Heart left ventricle (tissue), 16 donors: ENCODE data around the gene TBPL2. TPM values are rescaled to one million over a fixed set of nuclear protein-coding genes. Genes with fewer than 3 reads are reported as not detected.

Source experiments
- ATAC-seq, 4 donors: fragments of 200-7000 bp; cut with Tn5 transposase; one replicate each; pipeline ENCODE4 v1.9.1; 2020 to 2022; ENCODE audit warnings: moderate library complexity in 4 of 4, mild to moderate bottlenecking in 3 of 4, moderate number of reproducible peaks in 1 of 4
- DNase-seq, 5 donors: peaks; one replicate each; pipeline ENCODE4 v3.0.0-alpha.2; 2020
- H3K27ac ChIP-seq, 12 donors: fragments of 200-600 bp; sonication (generic) in 4 of 12; one replicate each; pipeline versions ENCODE4 v1.5.0 to v1.8.0; 2016 to 2022; ENCODE audit warnings: mild to moderate bottlenecking in 2 of 12
- H3K27me3 ChIP-seq, 9 donors: fragments of 200-600 bp; sonication (generic) in 2 of 9; one replicate each; pipeline versions ENCODE4 v1.5.1 to v1.8.0; 2016 to 2022; ENCODE audit warnings: mild to moderate bottlenecking in 3 of 9
- H3K36me3 ChIP-seq, 9 donors: fragments of 200-600 bp; sonication (generic) in 2 of 9; one replicate each; pipeline versions ENCODE4 v1.5.0 to v1.8.0; 2018 to 2022; ENCODE audit warnings: mild to moderate bottlenecking in 2 of 9
- H3K4me1 ChIP-seq, 12 donors: fragments of 200-600 bp; sonication (generic) in 4 of 12; one replicate each; pipeline versions ENCODE4 v1.5.0 to v1.8.0; 2016 to 2022; ENCODE audit warnings: mild to moderate bottlenecking in 3 of 12
- H3K4me3 ChIP-seq, 12 donors: fragments of 200-600 bp; sonication (generic) in 4 of 12; one replicate each; pipeline versions ENCODE4 v1.5.0 to v1.8.0; 2017 to 2022; ENCODE audit warnings: mild to moderate bottlenecking in 9 of 12, moderate library complexity in 4 of 12
- H3K9me3 ChIP-seq, 12 donors: fragments of 200-600 bp; sonication (generic) in 4 of 12; one replicate each; pipeline versions ENCODE4 v1.5.0 to v1.8.0; 2016 to 2022; ENCODE audit warnings: mild to moderate bottlenecking in 1 of 12
- POLR2A ChIP-seq, 2 donors: fragments of 450-650 bp; IDR thresholded peaks; one replicate each; pipeline ENCODE4 v1.6.1; 2017; ENCODE audit warnings: antibody characterized with exemption in 2 of 2, mild to moderate bottlenecking in 2 of 2, moderate library complexity in 2 of 2
- WGBS, 4 donors: extraction: QIAGEN DNeasy Blood & Tissue Kit in 2 of 4; methylation state at CpG; one replicate each; pipeline versions ENCODE4 v1.1.5 to v1.1.7; 2013 to 2018; 5-methylcytosine and 5-hydroxymethylcytosine counted together
- intact Hi-C, 10 donors: fragments of 100-400 bp; cut with DNase I; formaldehyde crosslinking; loops; one replicate each; pipeline versions ENCODE4 v1.11.1 to v1.14.2; 2022
- polyA plus RNA-seq, 2 donors: library from polyadenylated mRNA; stranded (reverse); fragments of 200-250 nt; gene quantifications; one replicate each; pipeline ENCODE4 v1.2.3, GENCODE V29; 2013
- total RNA-seq, 9 donors: library from RNA; depleted of rRNA in 2 of 9; stranded (reverse); fragments of >200 nt in 2 of 9; fragmentation: NEBNext Ultra II Directional in 3 of 9; extraction: Animal tissue kit (Norgen Biotek cat#: 25700) in 3 of 9; gene quantifications; one replicate each; pipeline versions ENCODE4 v1.1.0 to v1.2.4, GENCODE V29; 2016 to 2023
- TF ChIP-seq, protein P1 (sequence below), 12 donors: fragments of 200-600 bp; sonication (generic) in 4 of 12; IDR thresholded peaks; one replicate each; pipeline versions ENCODE4 v1.5.0 to v1.8.0; 2018 to 2022; ENCODE audit warnings: antibody characterized with exemption in 12 of 12, mild to moderate bottlenecking in 5 of 12
- donor health status: ischemic (EF 13 %, LVEDD 7.1; RV severe dilation, severe dysfunction).
- donor health status: healthy with polysubstance abuse.
- donor health status: DM: no; HTN: yes; CAD: no.
- donor health status: DM: no; HTN: no; CAD: no.
- donor health status: ischemic (EF 25% LVEDD 6.9; RV normal size, moderate dysfunction).
- donor health status: ischemic (EF 25% LVEDD 5.7; RV mildly dilated, moderate dysfunction).
- donor health status: healthy.
- donor health status: DM: yes; HTN: yes; CAD: no.
- donor health status: ischemic (EF 35%, LVEDD 5.7; RV mildly dilated, moderate dysfunction).
- donor health status: nonischemic (EF 11% LVEDD 7.7; RV severe dilation, severe dysfunction).
- donor health status: DM: yes; HTN: yes; CAD: no.
- donor health status: PGD.
- donor health status: ischemic (EF 29% LVEDD 5.4; RV normal size, mild dysfunction).
- donor health status: nonischemic (EF 23%, LVEDD 6.1; RV moderate dilation, normal function).

The TBPL2 gene
- total and polyA plus RNA-seq, 11 donors = not detected

DNA sequence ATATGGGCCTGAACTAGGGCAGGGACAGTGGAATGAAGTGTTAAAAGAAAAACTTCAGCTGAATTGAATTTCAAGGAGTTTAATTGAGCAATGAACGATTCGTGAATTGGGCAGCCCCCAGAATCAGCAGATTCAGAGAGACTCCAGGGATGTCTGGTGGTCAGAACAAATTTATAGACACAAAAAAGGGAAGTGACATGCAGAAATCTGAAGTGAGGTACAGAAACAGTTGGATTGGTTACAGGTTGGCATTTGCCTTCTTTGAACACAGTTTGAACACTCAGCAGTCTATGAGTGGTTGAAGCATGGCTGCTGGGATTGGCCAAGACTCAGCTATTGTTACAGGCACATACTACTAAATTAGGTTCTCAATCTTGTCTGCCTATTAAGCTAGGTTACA lies 9.7 kb upstream of the TBPL2 start:
- H3K36me3 ChIP-seq = no peaks in the 10 kb centered on the region
- whole genome bisulfite sequencing, 4 donors = 61 to 90% (median 77%) methylated on average over 2 of the region's 2 CpGs
- no peak overlapping the region for H3K4me3 ChIP-seq
- H3K9me3 ChIP-seq = no peaks in the 10 kb centered on the region
- no peaks in the 10 kb centered on the region for H3K27me3 ChIP-seq
- ATAC-seq (no peak), DNase-seq (no peak)
- intact Hi-C loops = loop anchor here in 1 of 10 donors (5.0 kb wide), 1 partner anchor 97 kb away; no protein-coding TSS in a partner anchor
- peaks cover 0 to 43% (median 16%) of the 10 kb centered on the region in 12 donors for H3K4me1 ChIP-seq
- no peak overlapping the region for H3K27ac ChIP-seq
- no peak for TF ChIP-seq POLR2A (IDR thresholded peaks at IDR 0.05)
- TF ChIP-seq, protein P1, sequence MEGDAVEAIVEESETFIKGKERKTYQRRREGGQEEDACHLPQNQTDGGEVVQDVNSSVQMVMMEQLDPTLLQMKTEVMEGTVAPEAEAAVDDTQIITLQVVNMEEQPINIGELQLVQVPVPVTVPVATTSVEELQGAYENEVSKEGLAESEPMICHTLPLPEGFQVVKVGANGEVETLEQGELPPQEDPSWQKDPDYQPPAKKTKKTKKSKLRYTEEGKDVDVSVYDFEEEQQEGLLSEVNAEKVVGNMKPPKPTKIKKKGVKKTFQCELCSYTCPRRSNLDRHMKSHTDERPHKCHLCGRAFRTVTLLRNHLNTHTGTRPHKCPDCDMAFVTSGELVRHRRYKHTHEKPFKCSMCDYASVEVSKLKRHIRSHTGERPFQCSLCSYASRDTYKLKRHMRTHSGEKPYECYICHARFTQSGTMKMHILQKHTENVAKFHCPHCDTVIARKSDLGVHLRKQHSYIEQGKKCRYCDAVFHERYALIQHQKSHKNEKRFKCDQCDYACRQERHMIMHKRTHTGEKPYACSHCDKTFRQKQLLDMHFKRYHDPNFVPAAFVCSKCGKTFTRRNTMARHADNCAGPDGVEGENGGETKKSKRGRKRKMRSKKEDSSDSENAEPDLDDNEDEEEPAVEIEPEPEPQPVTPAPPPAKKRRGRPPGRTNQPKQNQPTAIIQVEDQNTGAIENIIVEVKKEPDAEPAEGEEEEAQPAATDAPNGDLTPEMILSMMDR (IDR thresholded peaks at IDR 0.05) = no peak

DNA sequence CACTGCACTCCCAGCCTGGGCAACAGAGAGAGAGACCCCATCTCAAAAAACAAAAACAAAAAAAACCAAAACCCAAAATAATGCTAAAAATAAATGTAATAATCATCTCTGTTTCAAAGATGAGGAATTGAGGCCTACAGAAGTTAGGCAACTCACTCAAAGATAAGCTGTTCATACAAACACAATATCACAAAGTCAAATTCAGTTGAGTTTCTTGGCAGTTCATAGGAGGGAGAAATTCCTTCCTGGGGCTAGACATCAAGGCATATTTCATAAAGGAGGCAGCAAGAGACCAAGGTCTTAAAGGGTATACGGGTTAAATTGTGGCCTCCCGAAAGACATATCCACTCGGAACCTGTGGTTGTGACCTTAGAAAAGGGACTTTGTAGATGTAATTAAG lies 8.7 kb upstream of the TBPL2 start:
- no peak for DNase-seq
- peaks cover 0 to 34% (median 11%) of the 10 kb centered on the region in 12 donors for H3K4me1 ChIP-seq
- intact Hi-C loops = loop anchor here in 9 of 10 donors (5.0 to 10.0 kb wide), 9 partner anchors 126 to 1028 kb away; partner anchors contain the start of gene KTN1 (in 1 of the 9)
- no peak for ATAC-seq
- 71 to 95% (median 85%) methylated on average over 3 of the region's 3 CpGs for WGBS, 4 donors
- H3K36me3 ChIP-seq = no peaks in the 10 kb centered on the region
- no peak overlapping the region for H3K4me3 ChIP-seq
- no peaks in the 10 kb centered on the region for H3K9me3 ChIP-seq
- no peaks in the 10 kb centered on the region for H3K27me3 ChIP-seq
- no peak for TF ChIP-seq POLR2A (IDR thresholded peaks at IDR 0.05)
- H3K27ac ChIP-seq = peak overlapping the region in 1 of 12 donors; percentile 38

DNA sequence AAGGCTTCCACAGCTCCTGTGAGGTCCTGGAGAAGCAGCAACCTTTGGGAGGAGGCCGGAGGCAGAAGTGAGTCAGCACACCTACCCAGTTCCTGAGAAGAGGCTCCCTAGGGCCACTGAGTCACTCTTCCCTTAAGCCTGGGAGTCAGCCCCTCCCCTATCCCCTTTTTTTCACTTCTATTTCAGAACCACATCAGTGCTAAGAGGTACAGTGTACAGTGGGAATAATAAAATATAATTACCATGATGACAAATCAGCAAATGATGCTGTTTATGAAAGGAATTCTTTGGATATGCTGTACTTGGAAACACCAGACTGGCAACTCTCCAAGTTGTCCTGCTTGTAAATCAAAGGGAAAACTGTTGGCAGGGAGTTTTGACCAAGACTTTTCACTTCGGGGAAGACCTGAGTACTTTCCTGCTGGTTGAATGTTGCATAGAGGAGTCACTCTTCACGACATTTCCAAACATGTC lies 7.8 kb upstream of the TBPL2 start:
- H3K4me3 ChIP-seq = no peak overlapping the region
- peak in 3 of 4 donors; percentile 65 to 82 (median 74) for ATAC-seq
- H3K36me3 ChIP-seq = no peaks in the 10 kb centered on the region
- H3K9me3 ChIP-seq = no peaks in the 10 kb centered on the region
- intact Hi-C loops = loop anchor here in 9 of 10 donors (5.0 to 10.0 kb wide), 9 partner anchors 127 to 1029 kb away; partner anchors contain the start of gene KTN1 (in 1 of the 9)
- WGBS, 4 donors = 22 to 42% (median 24%) methylated on average over 3 of the region's 3 CpGs
- no peaks in the 10 kb centered on the region for H3K27me3 ChIP-seq
- peaks cover 0 to 31% (median 10%) of the 10 kb centered on the region in 12 donors for H3K4me1 ChIP-seq
- TF ChIP-seq, protein P1 (IDR thresholded peaks at IDR 0.05) = no peak
- TF ChIP-seq POLR2A (IDR thresholded peaks at IDR 0.05) = no peak
- peak in 1 of 5 donors; percentile 63 for DNase-seq
- H3K27ac ChIP-seq = peak overlapping the region in 2 of 12 donors; percentile 1 to 56

DNA sequence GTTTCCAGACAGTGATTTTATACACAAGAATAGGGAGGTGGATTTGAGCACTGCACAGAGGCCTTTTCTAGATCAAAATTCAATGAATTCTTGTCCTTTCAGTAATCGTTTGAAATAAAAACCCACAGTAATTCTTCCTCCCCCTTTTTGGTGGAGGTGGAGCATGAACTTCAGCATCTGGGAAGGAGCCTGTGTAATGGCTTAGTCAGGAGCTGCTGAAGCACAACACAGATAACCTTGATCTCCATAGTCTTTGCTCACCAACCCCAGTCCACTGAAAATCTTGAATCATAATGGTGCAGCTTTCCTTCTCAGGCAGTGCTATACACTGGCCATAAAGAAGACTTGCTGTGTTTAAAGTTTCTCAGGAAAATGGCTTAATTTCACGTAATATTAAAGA lies 6.4 kb upstream of the TBPL2 start:
- ATAC-seq = peak in 3 of 4 donors; percentile 44 to 72 (median 63)

More for the DNA sequence above, 6.4 kb upstream of the TBPL2 start:
- WGBS, 4 donors = 53 to 67% (median 61%) methylated on average over 2 of the region's 2 CpGs
- H3K36me3 ChIP-seq = no peaks in the 10 kb centered on the region
- TF ChIP-seq, protein P1 (IDR thresholded peaks at IDR 0.05) = no peak
- TF ChIP-seq POLR2A (IDR thresholded peaks at IDR 0.05) = no peak
- intact Hi-C loops = loop anchor here in 9 of 10 donors (5.0 to 10.0 kb wide), 9 partner anchors 128 to 1030 kb away; partner anchors contain the start of gene KTN1 (in 1 of the 9)
- H3K4me3 ChIP-seq = no peak overlapping the region
- peaks cover 0 to 28% (median 8%) of the 10 kb centered on the region in 12 donors for H3K4me1 ChIP-seq
- H3K27ac ChIP-seq = peak overlapping the region in 3 of 12 donors; percentile 30 to 57 (median 34)
- no peak for DNase-seq
- H3K9me3 ChIP-seq = no peaks in the 10 kb centered on the region
- no peaks in the 10 kb centered on the region for H3K27me3 ChIP-seq
